Cardiac fibroblast (primary cell): Measurements from ENCODE around the gene FHOD1.
A peak's percentile ranks its signal among the peaks of the same experiment; 100 is the strongest.

ENCODE experiments used
- DNase-seq, 2 donors: peaks; one replicate each; pipeline versions ENCODE4 v3.0.0 to v3.0.0-alpha.2; 2010; ENCODE audit warnings: low read depth in 2 of 2
- H3K4me3 ChIP-seq, 2 donors: replicated peaks in 1 of 2; 1 replicate in 1 of 2; 2 replicates in 1 of 2; pipeline ENCODE4 v1.5.1; 2011; ENCODE audit warnings: low read depth in 2 of 2, low read length in 2 of 2, mild to moderate bottlenecking in 2 of 2, moderate library complexity in 1 of 2
- CTCF ChIP-seq: IDR thresholded peaks from one replicate; pipeline ENCODE4 v1.5.1; 2011; ENCODE audit warnings: low read depth, mild to moderate bottlenecking, low read length, inconsistent platforms

Gene FHOD1

GRCh38 chr16:67200491-67200890 lies 46.8 kb downstream of the FHOD1 start:
- no peak for DNase-seq
- no peak for TF ChIP-seq CTCF
- no peak overlapping the region for H3K4me3 ChIP-seq

DNA sequence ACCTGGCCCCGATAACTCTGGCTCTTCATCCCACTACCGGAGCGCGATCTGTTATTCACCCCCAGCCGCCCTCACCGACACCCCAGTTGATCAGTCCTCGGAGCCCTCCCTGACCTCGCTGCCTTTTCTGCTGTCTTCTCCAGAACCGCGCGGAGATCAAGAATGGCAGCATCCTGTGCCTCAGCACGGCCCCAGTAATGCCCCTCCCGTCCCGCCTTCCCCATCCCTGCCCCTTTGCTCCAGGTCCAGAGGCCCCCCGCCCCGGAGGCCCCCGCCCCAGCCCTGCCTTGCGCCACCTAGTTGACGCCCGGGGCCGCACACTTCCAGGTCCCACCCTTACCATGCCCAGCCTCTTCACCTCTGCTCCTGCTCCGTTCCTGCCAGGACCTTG lies 47.5 kb downstream of the FHOD1 start:
- no peak overlapping the region for H3K4me3 ChIP-seq
- TF ChIP-seq CTCF: no peak
- no peak for DNase-seq

GRCh38 chr16:67199011-67199807 lies 48.1 kb downstream of the FHOD1 start, which contains the start of gene ELMO3:
ELMO3 (plus strand) TSS chr16:67199131; CDS start chr16:67199327, 196 bp downstream.
- DNase-seq: no peak
- H3K4me3 ChIP-seq: no peak within 1 kb of the TSS
- peak; percentile 9 for TF ChIP-seq CTCF

GRCh38 chr16:67198238-67198734 lies 49.0 kb downstream of the FHOD1 start:
- peak; percentile 68 for TF ChIP-seq CTCF
- no peak overlapping the region for H3K4me3 ChIP-seq
- DNase-seq: peak; percentile 35 to 50

DNA sequence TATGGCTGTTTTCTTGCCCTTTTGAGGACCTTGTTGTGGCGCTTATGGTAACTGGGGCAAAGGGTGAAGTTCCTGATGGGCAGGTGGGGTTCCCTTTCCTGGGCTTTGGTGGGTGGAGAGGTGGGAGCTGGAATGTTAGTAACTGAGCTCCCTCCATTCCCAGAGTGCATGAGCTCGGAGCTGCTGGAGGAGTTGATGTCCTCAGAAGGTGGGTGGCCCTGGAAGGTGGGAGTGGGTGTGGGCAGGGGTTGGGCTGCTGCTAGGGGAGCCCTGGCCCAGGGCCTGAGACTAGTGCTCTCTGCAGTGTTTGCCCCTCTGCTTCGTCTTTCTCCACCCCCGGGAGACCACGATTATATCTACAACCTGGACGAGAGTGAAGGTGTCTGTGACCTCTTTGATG lies 49.6 kb downstream of the FHOD1 start:
- no peak for TF ChIP-seq CTCF
- DNase-seq: no peak
- H3K4me3 ChIP-seq: no peak overlapping the region

DNA sequence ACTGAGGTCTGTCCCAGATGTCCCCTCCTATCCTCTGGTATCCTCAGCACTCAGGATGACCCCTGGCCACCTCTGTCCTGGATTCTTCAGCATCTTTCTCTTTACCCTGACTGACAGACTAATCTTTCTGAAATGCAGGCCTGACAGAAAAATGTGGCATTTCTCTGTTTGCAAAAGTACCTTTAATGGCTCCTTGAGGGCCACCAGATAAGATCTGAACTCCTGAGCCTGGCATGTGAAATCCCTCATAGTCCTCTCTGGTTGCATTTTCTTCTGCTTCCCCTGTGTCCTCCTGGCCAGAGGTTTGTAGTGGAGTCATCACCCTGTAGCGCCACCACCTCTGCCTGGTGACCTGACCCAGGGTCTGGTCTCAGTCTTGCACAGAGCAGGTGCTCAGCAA lies 50.4 kb downstream of the FHOD1 start:
- no peak for DNase-seq
- H3K4me3 ChIP-seq: no peak overlapping the region
- no peak for TF ChIP-seq CTCF
